DND-41 (cell line): ENCODE results near the gene RASL11A.

ENCODE experiments used
- ATAC-seq: fragments of 200-7000 bp; cut with Tn5 transposase; 3 replicates; pipeline ENCODE4 v1.9.1; 2021; ENCODE audit warnings: low read depth; ENCODE audit not compliant: insufficient read depth
- DNase-seq: peaks from one replicate; pipeline ENCODE4 v3.0.0-alpha.2; 2020
- H2AFZ ChIP-seq: 2 replicates; pipeline ENCODE4 v1.6.0; 2012; ENCODE audit warnings: low read depth, low read length
- H3K27ac ChIP-seq: 2 replicates; pipeline ENCODE4 v1.5.1; 2012; ENCODE audit warnings: low read length, inconsistent platforms
- H3K27me3 ChIP-seq: fragments of 200-600 bp; sonication (generic); 2 replicates; pipeline ENCODE4 v1.6.0; 2012; ENCODE audit warnings: low read length, mild to moderate bottlenecking, inconsistent platforms; ENCODE audit not compliant: insufficient read depth, poor library complexity
- H3K36me3 ChIP-seq: 2 replicates; pipeline ENCODE4 v1.5.1; 2012; ENCODE audit warnings: low read length, inconsistent platforms; ENCODE audit not compliant: insufficient read depth
- H3K4me1 ChIP-seq: 2 replicates; pipeline ENCODE4 v1.5.1; 2012; ENCODE audit warnings: mild to moderate bottlenecking, low read length; ENCODE audit not compliant: insufficient read depth
- H3K4me2 ChIP-seq: 2 replicates; pipeline ENCODE4 v1.6.0; 2012; ENCODE audit warnings: mild to moderate bottlenecking, moderate library complexity, low read length, inconsistent platforms; ENCODE audit not compliant: insufficient read depth
- H3K4me3 ChIP-seq, 2 experiments: fragments of 200-600 bp in 1 of 2; shearing (Covaris generic) in 1 of 2; 2 replicates each; pipeline ENCODE4 v1.5.1; 2012 to 2016; ENCODE audit warnings: inconsistent platforms in 2 of 2, low read length in 2 of 2, mild to moderate bottlenecking in 2 of 2, low read depth in 1 of 2, moderate library complexity in 1 of 2
- H3K79me2 ChIP-seq: 2 replicates; pipeline ENCODE4 v1.6.0; 2012; ENCODE audit warnings: low read length, inconsistent platforms; ENCODE audit not compliant: insufficient read depth
- H3K9ac ChIP-seq: 2 replicates; pipeline ENCODE4 v1.6.0; 2012; ENCODE audit warnings: low read depth, mild to moderate bottlenecking, inconsistent platforms, low read length, moderate library complexity
- H3K9me3 ChIP-seq: 2 replicates; pipeline ENCODE4 v1.5.1; 2012; ENCODE audit warnings: low read length, moderate library complexity, mild to moderate bottlenecking, inconsistent platforms; ENCODE audit not compliant: insufficient read depth, severe bottlenecking
- H4K20me1 ChIP-seq: 2 replicates; pipeline ENCODE4 v1.6.0; 2012; ENCODE audit warnings: low read length; ENCODE audit not compliant: insufficient read depth
- EZH2 ChIP-seq: IDR thresholded peaks from 3 replicates; pipeline ENCODE4 v1.6.1; 2012; ENCODE audit warnings: borderline replicate concordance, low read depth, mild to moderate bottlenecking, moderate library complexity, low read length, inconsistent platforms; ENCODE audit not compliant: severe bottlenecking
- TF ChIP-seq, protein P1 (sequence below): IDR thresholded peaks from 2 replicates; pipeline ENCODE4 v1.5.1; 2012; ENCODE audit warnings: borderline replicate concordance, low read length, moderate library complexity, mild to moderate bottlenecking; ENCODE audit not compliant: poor library complexity, severe bottlenecking; ENCODE audit errors: extremely low read depth

Gene RASL11A

DNA sequence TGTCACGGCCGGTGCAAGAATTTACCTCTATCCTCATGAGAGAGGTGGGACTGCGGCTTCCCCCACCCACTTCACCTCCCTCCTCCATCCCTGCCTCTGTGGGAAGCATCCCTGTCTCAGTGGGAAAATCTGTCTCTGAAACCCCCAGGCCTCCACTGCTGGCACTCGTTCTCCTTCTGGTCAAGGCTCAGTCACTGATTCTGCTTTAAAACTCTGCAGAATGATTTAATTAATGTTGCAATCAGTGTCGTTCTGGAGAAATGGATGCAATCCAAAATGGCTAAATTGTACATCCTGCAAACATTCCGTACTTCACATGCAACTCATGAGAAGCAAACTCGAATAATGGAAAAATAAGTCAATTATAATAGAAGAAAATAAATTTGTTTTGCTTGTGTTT lies 5.6 kb downstream of the RASL11A start:
- Histone ChIP-seq H2AFZ (no peak overlapping the region), H3K9me3 (no peaks in the 10 kb centered on the region), H4K20me1 (no peaks in the 10 kb centered on the region; the same call in 1 of the 2 replicates), H3K9ac (no peak overlapping the region), H3K4me2 (no peak overlapping the region), H3K4me1 (peaks cover 4% of the 10 kb centered on the region), H3K27me3 (peaks cover 2% of the 10 kb centered on the region), H3K79me2 (no peaks in the 10 kb centered on the region), H3K36me3 (no peaks in the 10 kb centered on the region), H3K4me3 (no peak overlapping the region), H3K27ac (no peak overlapping the region)
- ATAC-seq (no peak), DNase-seq (no peak)
- TF ChIP-seq EZH2, result no peak
- TF ChIP-seq, protein P1, sequence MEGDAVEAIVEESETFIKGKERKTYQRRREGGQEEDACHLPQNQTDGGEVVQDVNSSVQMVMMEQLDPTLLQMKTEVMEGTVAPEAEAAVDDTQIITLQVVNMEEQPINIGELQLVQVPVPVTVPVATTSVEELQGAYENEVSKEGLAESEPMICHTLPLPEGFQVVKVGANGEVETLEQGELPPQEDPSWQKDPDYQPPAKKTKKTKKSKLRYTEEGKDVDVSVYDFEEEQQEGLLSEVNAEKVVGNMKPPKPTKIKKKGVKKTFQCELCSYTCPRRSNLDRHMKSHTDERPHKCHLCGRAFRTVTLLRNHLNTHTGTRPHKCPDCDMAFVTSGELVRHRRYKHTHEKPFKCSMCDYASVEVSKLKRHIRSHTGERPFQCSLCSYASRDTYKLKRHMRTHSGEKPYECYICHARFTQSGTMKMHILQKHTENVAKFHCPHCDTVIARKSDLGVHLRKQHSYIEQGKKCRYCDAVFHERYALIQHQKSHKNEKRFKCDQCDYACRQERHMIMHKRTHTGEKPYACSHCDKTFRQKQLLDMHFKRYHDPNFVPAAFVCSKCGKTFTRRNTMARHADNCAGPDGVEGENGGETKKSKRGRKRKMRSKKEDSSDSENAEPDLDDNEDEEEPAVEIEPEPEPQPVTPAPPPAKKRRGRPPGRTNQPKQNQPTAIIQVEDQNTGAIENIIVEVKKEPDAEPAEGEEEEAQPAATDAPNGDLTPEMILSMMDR, result no peak

DNA sequence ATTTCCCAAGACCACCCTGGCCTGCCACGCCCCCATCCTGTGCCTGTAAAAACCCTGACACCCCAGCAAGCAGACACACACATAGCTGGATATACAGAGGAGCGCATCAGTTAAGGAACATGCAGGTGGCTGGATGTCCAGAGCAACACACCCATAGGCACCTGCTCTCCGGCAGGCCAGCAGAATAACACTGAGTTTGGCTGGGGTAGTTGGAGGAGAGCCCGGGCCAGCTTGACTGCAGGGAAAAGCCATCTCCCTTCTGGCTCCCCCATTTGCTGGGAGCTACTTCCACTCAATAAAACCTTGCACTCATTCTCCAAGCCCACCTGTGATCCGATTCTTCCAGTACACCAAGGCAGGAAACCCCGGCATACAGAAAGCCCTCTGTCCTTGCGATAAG lies 8.9 kb downstream of the RASL11A start:
- DNase-seq, result no peak
- Histone ChIP-seq H3K4me3 (no peak overlapping the region), H3K79me2 (no peaks in the 10 kb centered on the region), H3K36me3 (no peaks in the 10 kb centered on the region), H3K9me3 (no peaks in the 10 kb centered on the region), H3K4me1 (no peaks in the 10 kb centered on the region), H3K4me2 (no peak overlapping the region), H3K27ac (no peak overlapping the region), H2AFZ (no peak overlapping the region), H3K27me3 (no peaks in the 10 kb centered on the region), H3K9ac (no peak overlapping the region), H4K20me1 (no peaks in the 10 kb centered on the region; the same call in 1 of the 2 replicates)
- no peak for ATAC-seq
- TF ChIP-seq, protein P1, result no peak
- no peak for TF ChIP-seq EZH2

DNA sequence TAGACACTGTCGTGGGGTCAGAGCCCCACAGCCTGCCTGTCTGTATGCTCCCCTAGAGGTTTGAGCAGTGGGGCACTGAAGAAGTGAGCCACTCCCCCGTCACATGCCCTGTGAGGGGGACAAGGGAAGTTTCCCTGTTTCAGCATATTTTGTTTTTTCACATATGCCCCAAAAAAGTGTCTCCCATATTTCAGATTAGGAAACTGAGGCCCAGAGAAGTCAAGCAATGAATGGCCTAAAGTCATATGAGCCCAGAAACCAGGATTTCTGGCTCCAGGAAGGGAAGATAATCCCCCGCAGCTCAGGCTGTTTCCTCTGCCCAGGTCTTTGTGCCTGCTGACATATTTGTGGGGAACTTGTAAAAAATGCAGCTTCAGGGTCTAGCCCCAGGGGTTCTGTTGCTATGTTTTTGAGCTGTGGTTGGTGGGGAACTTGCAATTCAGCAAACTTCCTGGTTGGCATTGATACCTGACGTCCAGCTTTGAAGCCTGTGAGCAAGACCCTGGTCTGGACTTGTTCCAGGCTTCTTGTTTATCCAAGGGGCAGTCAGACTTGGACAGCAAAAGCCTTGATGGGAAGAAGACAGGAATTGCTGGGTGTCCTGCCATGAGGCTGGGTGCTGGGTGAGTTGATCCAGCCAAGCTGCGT lies 9.5 kb downstream of the RASL11A start:
- no peaks in the 10 kb centered on the region for H3K4me1 ChIP-seq
- no peak overlapping the region for H3K4me3 ChIP-seq
- TF ChIP-seq EZH2, result no peak
- TF ChIP-seq, protein P1, result no peak
- H3K27ac ChIP-seq, result no peak overlapping the region
- no peak overlapping the region for H2AFZ ChIP-seq
- no peaks in the 10 kb centered on the region; the same call in 1 of the 2 replicates for H4K20me1 ChIP-seq
- H3K79me2 ChIP-seq, result no peaks in the 10 kb centered on the region
- no peak overlapping the region for H3K9ac ChIP-seq
- no peak for ATAC-seq
- H3K27me3 ChIP-seq, result no peaks in the 10 kb centered on the region
- H3K36me3 ChIP-seq, result no peaks in the 10 kb centered on the region
- no peak overlapping the region for H3K4me2 ChIP-seq
- no peak for DNase-seq
- H3K9me3 ChIP-seq, result no peaks in the 10 kb centered on the region
